Lower lobe of right lung (tissue), 2 donors: ENCODE measurements around the gene ATG14. TPM values are rescaled to one million over a fixed set of nuclear protein-coding genes. Genes with fewer than 3 reads are reported as not detected.

Source experiments
- ATAC-seq, 2 donors: fragments of 200-7000 bp; cut with Tn5 transposase; one replicate each; pipeline ENCODE4 v1.9.1; 2020 to 2022; ENCODE audit warnings: mild to moderate bottlenecking in 2 of 2, moderate library complexity in 2 of 2
- DNase-seq: peaks from one replicate; pipeline ENCODE4 v3.0.0-alpha.2; 2020
- H3K27ac ChIP-seq: fragments of 200-600 bp; one replicate; pipeline ENCODE4 v1.8.0; 2022
- H3K27me3 ChIP-seq: fragments of 200-600 bp; one replicate; pipeline ENCODE4 v1.8.0; 2022; ENCODE audit warnings: low read depth
- H3K36me3 ChIP-seq: fragments of 200-600 bp; one replicate; pipeline ENCODE4 v1.8.0; 2022; ENCODE audit warnings: mild to moderate bottlenecking
- H3K4me1 ChIP-seq: fragments of 200-600 bp; one replicate; pipeline ENCODE4 v1.8.0; 2022
- H3K4me3 ChIP-seq: fragments of 200-600 bp; one replicate; pipeline ENCODE4 v1.8.0; 2022; ENCODE audit warnings: mild to moderate bottlenecking
- H3K9me3 ChIP-seq: fragments of 200-600 bp; one replicate; pipeline ENCODE4 v1.8.0; 2022
- CTCF ChIP-seq: fragments of 200-600 bp; IDR thresholded peaks from one replicate; pipeline ENCODE4 v1.8.0; 2022; ENCODE audit warnings: antibody characterized with exemption, mild to moderate bottlenecking
- intact Hi-C: fragments of 100-400 bp; cut with DNase I; formaldehyde crosslinking; loops from one replicate; pipeline ENCODE4 v1.11.0; 2022
- total RNA-seq: library from RNA; stranded (reverse); fragmentation: NEBNext Ultra II Directional; extraction: Animal tissue kit (Norgen Biotek cat#: 25700); gene quantifications from one replicate; pipeline ENCODE4 v1.2.1, GENCODE V29; 2021
- donor health status: DM: no; HTN: yes; CAD: no; lungs with severe emphysema.

The ATG14 gene
- total RNA-seq, 1 donor from 2014 or later = 9.8 TPM

GRCh38 chr14:55438066-55438683 is 26.5 kb upstream of the ATG14 start:
- Histone ChIP-seq H3K27me3 (peaks cover 9% of the 10 kb centered on the region), H3K4me3 (no peak overlapping the region), H3K27ac (no peak overlapping the region), H3K9me3 (no peaks in the 10 kb centered on the region), H3K36me3 (no peaks in the 10 kb centered on the region), H3K4me1 (no peaks in the 10 kb centered on the region)
- DNase-seq = no peak
- TF ChIP-seq CTCF = peak; percentile 29
- ATAC-seq = no peak
- intact Hi-C loops = no loop called here

GRCh38 chr14:55436931-55437330 is 25.3 kb upstream of the ATG14 start:
- no peak overlapping the region for H3K4me3 ChIP-seq
- H3K36me3 ChIP-seq = no peaks in the 10 kb centered on the region
- ATAC-seq (no peak), DNase-seq (no peak)
- H3K9me3 ChIP-seq = no peaks in the 10 kb centered on the region
- intact Hi-C loops = no loop called here
- H3K4me1 ChIP-seq = no peaks in the 10 kb centered on the region
- peaks cover 9% of the 10 kb centered on the region for H3K27me3 ChIP-seq
- no peak for TF ChIP-seq CTCF
- no peak overlapping the region for H3K27ac ChIP-seq

- H3K36me3 ChIP-seq = no peaks in the 10 kb centered on the region
- no peak overlapping the region for H3K4me3 ChIP-seq
- no peak for TF ChIP-seq CTCF
- no peak for DNase-seq
- H3K27ac ChIP-seq = no peak overlapping the region
- peaks cover 9% of the 10 kb centered on the region for H3K27me3 ChIP-seq
- intact Hi-C loops = no loop called here
- H3K9me3 ChIP-seq = no peaks in the 10 kb centered on the region
- no peaks in the 10 kb centered on the region for H3K4me1 ChIP-seq
- ATAC-seq = no peak
Measured at GRCh38 chr14:55436519-55436918, 24.9 kb upstream of the ATG14 start.

GRCh38 chr14:55434805-55435174 is 23.2 kb upstream of the ATG14 start:
- H3K9me3 ChIP-seq = no peaks in the 10 kb centered on the region
- peaks cover under 1% of the 10 kb centered on the region for H3K27me3 ChIP-seq
- no peaks in the 10 kb centered on the region for H3K4me1 ChIP-seq
- no peak for TF ChIP-seq CTCF
- intact Hi-C loops = no loop called here
- no peak overlapping the region for H3K27ac ChIP-seq
- H3K4me3 ChIP-seq = no peak overlapping the region
- no peak for DNase-seq
- no peak for ATAC-seq
- no peaks in the 10 kb centered on the region for H3K36me3 ChIP-seq

GRCh38 chr14:55433880-55434804 is 22.5 kb upstream of the ATG14 start:
- no peak for DNase-seq
- ATAC-seq = no peak
- Histone ChIP-seq H3K27ac (no peak overlapping the region), H3K9me3 (no peaks in the 10 kb centered on the region), H3K4me3 (no peak overlapping the region), H3K4me1 (no peaks in the 10 kb centered on the region), H3K36me3 (no peaks in the 10 kb centered on the region), H3K27me3 (no peaks in the 10 kb centered on the region)
- intact Hi-C loops = no loop called here
- no peak for TF ChIP-seq CTCF
